Measurements from ENCODE around the gene CEP76. TPM values are rescaled to one million over a fixed set of nuclear protein-coding genes. Genes with fewer than 3 reads are reported as not detected.

Gene CEP76
- total RNA-seq, 2 experiments from 2014 or later, result 11.9 to 12.5 TPM

DNA sequence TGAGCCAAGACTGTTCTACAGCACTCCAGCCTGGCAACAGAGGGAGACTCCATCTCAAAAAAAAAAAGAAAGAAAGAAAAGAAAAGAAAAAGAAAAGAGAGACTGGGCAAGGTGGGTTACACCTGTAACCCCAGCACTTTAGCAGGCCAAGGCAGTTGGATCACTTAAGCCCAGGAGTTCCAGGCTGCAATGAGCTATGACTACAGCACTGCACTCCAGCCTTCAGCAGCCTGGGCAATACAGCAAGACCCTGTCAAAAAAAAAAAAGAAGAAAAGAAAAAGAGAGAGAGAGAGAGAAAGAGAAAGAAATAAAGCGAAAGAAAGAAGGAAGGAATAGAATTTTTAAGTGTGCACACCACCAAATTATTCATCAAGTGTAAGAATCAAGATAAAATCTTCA lies 47.6 kb downstream of the CEP76 start:
- ATAC-seq, result no peak
- Mint-ChIP-seq H3K9me3 (no peaks in the 10 kb centered on the region), H3K4me3 (no peak overlapping the region), H3K4me1 (ENCODE audit: low read depth) (peaks cover 19% of the 10 kb centered on the region), H3K27me3 (peaks cover 37% of the 10 kb centered on the region), H3K36me3 (ENCODE audit: low read depth) (no peaks in the 10 kb centered on the region), H3K27ac (no peak overlapping the region)
- ChIA-PET POLR2A (no interaction called here), CTCF (interaction anchor here (1.0 kb wide), 1 partner anchor 50 kb away, joined by 3 read pairs; no protein-coding TSS in a partner anchor)
- no peak for DNase-seq
- intact Hi-C loops (cut with micrococcal nuclease), result loop anchor here (10.0 kb wide), 1 partner anchor 120 kb away; no protein-coding TSS in a partner anchor
- TF ChIP-seq, protein P1, sequence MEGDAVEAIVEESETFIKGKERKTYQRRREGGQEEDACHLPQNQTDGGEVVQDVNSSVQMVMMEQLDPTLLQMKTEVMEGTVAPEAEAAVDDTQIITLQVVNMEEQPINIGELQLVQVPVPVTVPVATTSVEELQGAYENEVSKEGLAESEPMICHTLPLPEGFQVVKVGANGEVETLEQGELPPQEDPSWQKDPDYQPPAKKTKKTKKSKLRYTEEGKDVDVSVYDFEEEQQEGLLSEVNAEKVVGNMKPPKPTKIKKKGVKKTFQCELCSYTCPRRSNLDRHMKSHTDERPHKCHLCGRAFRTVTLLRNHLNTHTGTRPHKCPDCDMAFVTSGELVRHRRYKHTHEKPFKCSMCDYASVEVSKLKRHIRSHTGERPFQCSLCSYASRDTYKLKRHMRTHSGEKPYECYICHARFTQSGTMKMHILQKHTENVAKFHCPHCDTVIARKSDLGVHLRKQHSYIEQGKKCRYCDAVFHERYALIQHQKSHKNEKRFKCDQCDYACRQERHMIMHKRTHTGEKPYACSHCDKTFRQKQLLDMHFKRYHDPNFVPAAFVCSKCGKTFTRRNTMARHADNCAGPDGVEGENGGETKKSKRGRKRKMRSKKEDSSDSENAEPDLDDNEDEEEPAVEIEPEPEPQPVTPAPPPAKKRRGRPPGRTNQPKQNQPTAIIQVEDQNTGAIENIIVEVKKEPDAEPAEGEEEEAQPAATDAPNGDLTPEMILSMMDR (IDR thresholded peaks at IDR 0.05), result no peak

DNA sequence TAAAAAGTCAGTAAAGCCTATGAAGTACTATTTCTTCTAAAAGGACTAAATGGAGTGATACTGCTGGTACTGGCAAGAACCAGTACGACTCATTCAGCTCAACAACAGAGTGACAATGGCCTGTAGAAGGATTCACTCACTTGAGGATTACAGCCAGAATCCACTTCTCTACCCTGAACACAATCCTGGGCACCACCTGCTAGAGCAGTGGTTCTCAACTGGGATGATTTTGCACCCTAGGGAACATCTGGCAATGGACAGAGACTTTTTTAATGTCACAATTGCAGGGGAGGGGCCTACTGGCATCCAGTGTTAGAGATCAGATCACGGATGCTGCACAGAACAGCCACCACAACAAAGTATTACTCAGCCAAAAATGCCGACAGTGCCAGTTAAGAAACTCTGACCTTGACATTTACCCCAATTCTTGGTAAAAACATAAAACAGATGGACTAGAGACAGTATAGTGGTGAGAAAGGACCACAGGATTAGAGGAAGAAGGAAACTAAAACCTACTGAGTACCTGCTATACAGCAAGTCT lies 49.6 kb downstream of the CEP76 start:
- ATAC-seq (peak; percentile 64), DNase-seq (peak; percentile 52)
- intact Hi-C loops (cut with micrococcal nuclease), result loop anchor here (10.0 kb wide), 1 partner anchor 118 kb away; no protein-coding TSS in a partner anchor
- Mint-ChIP-seq H3K27me3 (peaks cover 37% of the 10 kb centered on the region), H3K27ac (peak overlapping the region; percentile 21), H3K4me1 (ENCODE audit: low read depth) (peaks cover 15% of the 10 kb centered on the region), H3K36me3 (ENCODE audit: low read depth) (no peaks in the 10 kb centered on the region), H3K4me3 (no peak overlapping the region), H3K9me3 (no peaks in the 10 kb centered on the region)
- POLR2A ChIA-PET, result no interaction called here
- CTCF ChIA-PET, result no interaction called here
- TF ChIP-seq, protein P1 (IDR thresholded peaks at IDR 0.05), result no peak

DNA sequence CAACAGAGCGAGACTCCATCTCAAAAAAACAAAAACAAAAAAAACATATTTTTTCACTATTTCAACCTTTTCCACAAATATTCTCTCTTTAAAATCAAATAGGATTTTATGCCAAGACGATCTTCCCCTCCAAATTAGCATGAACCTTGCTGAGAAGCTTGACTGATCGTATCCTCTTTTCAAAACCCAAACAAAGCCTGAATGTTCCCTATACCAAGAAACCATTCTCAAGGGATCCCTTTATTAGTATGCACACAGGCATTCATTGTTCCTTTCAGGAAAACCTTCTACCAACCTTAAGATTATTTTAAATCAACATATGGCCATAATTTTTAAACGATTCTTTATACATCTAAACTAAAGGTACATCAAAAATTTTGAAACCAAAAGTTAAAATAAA lies 50.9 kb downstream of the CEP76 start:
- H3K4me1 Mint-ChIP-seq (ENCODE audit: low read depth), result peaks cover 13% of the 10 kb centered on the region
- DNase-seq (no peak), ATAC-seq (no peak)
- H3K9me3 Mint-ChIP-seq, result no peaks in the 10 kb centered on the region
- ChIA-PET CTCF (interaction anchor here (1.0 to 1.2 kb wide), 2 partner anchors 9 to 261 kb away, joined by 3 read pairs; no protein-coding TSS in a partner anchor), POLR2A (no interaction called here)
- H3K4me3 Mint-ChIP-seq, result no peak overlapping the region
- TF ChIP-seq, protein P1 (IDR thresholded peaks at IDR 0.05), result no peak
- peaks cover 35% of the 10 kb centered on the region for H3K27me3 Mint-ChIP-seq
- intact Hi-C loops (cut with micrococcal nuclease), result loop anchor here (10.0 kb wide), 1 partner anchor 117 kb away; no protein-coding TSS in a partner anchor
- H3K27ac Mint-ChIP-seq, result no peak overlapping the region
- no peaks in the 10 kb centered on the region for H3K36me3 Mint-ChIP-seq (ENCODE audit: low read depth)

DNA sequence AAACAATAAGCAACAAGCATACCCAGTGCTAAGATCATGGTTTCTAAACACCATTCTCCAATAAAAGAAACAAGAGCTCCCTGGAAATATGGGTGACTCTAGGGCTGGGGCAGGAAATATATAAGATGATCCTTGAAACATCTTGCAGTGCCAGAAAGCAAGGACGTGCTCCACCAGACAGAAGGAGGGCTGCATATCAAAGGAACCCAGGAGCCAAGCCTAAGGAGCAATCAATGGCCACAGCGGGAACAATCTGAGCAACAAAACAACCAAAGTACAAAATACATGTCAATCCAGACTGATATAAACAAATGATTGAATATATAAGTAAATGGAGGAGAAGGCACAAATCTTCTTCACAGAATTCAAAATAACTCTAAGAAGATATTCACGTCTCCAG lies 54.8 kb downstream of the CEP76 start:
- TF ChIP-seq, protein P1 (IDR thresholded peaks at IDR 0.05), result no peak
- Mint-ChIP-seq H3K36me3 (ENCODE audit: low read depth) (no peaks in the 10 kb centered on the region), H3K4me3 (no peak overlapping the region), H3K4me1 (ENCODE audit: low read depth) (peaks cover 2% of the 10 kb centered on the region), H3K27ac (no peak overlapping the region), H3K9me3 (no peaks in the 10 kb centered on the region), H3K27me3 (peaks cover 15% of the 10 kb centered on the region)
- ChIA-PET CTCF (interaction anchor here (0.7 kb wide), 1 partner anchor 51 kb away, joined by 3 read pairs; no protein-coding TSS in a partner anchor), POLR2A (no interaction called here)
- DNase-seq, result no peak
- no peak for ATAC-seq
- intact Hi-C loops (cut with micrococcal nuclease), result no loop called here

DNA sequence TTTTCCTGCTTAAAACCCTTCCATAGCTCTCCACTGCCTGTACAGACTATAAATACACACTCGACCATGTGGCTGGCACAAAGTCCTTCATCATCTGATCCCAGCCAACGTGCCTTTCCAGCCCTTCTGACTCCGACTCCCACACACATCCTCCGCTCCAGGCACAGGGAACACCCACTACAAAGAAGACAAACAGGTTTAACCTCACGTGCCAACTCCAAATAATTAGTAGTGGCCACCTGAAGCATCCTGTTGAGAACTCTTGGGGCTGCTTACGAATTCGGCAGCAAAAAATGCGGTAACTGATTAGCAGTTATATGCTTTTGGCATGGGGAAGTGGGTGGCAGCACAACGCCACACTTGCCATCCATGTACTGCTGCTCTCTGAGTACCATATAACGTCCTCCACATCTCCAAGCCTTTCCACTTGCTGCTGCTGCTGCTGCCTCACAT lies 56.7 kb downstream of the CEP76 start:
- POLR2A ChIA-PET, result no interaction called here
- Mint-ChIP-seq H3K9me3 (no peaks in the 10 kb centered on the region), H3K4me3 (no peak overlapping the region), H3K27ac (no peak overlapping the region), H3K4me1 (ENCODE audit: low read depth) (no peaks in the 10 kb centered on the region), H3K27me3 (peaks cover 9% of the 10 kb centered on the region), H3K36me3 (ENCODE audit: low read depth) (no peaks in the 10 kb centered on the region)
- intact Hi-C loops (cut with micrococcal nuclease), result no loop called here
- TF ChIP-seq, protein P1 (IDR thresholded peaks at IDR 0.05), result no peak
- CTCF ChIA-PET, result no interaction called here
- ATAC-seq, result no peak
- no peak for DNase-seq
